H1 (cell line): ENCODE data around the gene CGN. TPM values are rescaled to one million over a fixed set of nuclear protein-coding genes. Genes with fewer than 3 reads are reported as not detected.

Experiments used
- CTCF ChIA-PET: fragments of 300-600 bp; sonication (Branson Sonifier 250); formaldehyde crosslinking; loops from one replicate; lab custom pipeline; 2021; ENCODE audit not compliant: partially characterized antibody; lab: Charles Lee
- POLR2A ChIA-PET: fragments of 300-600 bp; sonication (Branson Sonifier 250); formaldehyde crosslinking; loops from one replicate; lab custom pipeline; 2021; ENCODE audit warnings: inconsistent platforms; ENCODE audit not compliant: partially characterized antibody; lab: Charles Lee
- DNase-seq, 2 experiments: peaks; one replicate each; pipeline versions ENCODE4 v3.0.0 to v3.0.0-alpha.2; 2010 to 2022; ENCODE audit warnings: low spot score in 2 of 2, low read depth in 1 of 2, mixed read lengths in 1 of 2
- FAIRE-seq: peaks from 2 replicates; lab custom pipeline; 2011; peaks lifted over from hg19 to GRCh38; lab: Jason Lieb, UNC
- H2AFZ ChIP-seq: 2 replicates; pipeline ENCODE4 v1.8.1; 2012; ENCODE audit warnings: low read length, inconsistent platforms
- H2AK5ac ChIP-seq: 2 replicates; pipeline ENCODE4 v1.6.1; 2013; ENCODE audit warnings: low read depth, low read length
- H2BK120ac ChIP-seq: replicated peaks from 2 replicates; pipeline ENCODE3; 2013; ENCODE audit warnings: low read depth, low read length, inconsistent platforms
- H2BK12ac ChIP-seq: 2 replicates; pipeline ENCODE4 v1.6.1; 2013; ENCODE audit warnings: low read depth, low read length
- H2BK15ac ChIP-seq: 2 replicates; pipeline ENCODE4 v1.6.1; 2013; ENCODE audit warnings: low read length
- H2BK20ac ChIP-seq: 2 replicates; pipeline ENCODE4 v1.6.1; 2013; ENCODE audit warnings: low read length
- H2BK5ac ChIP-seq: 2 replicates; pipeline ENCODE4 v1.6.1; 2013; ENCODE audit warnings: low read depth, low read length
- H3K14ac ChIP-seq: 2 replicates; pipeline ENCODE4 v1.6.1; 2013; ENCODE audit warnings: inconsistent platforms; ENCODE audit not compliant: insufficient read length
- H3K18ac ChIP-seq: 2 replicates; pipeline ENCODE4 v1.6.1; 2013; ENCODE audit warnings: low read length; ENCODE audit errors: extremely low read depth
- H3K23ac ChIP-seq: 2 replicates; pipeline ENCODE4 v1.6.1; 2013; ENCODE audit warnings: inconsistent platforms; ENCODE audit not compliant: insufficient read length
- H3K23me2 ChIP-seq: 2 replicates; pipeline ENCODE4 v1.6.1; 2013; ENCODE audit warnings: low read depth, low read length
- H3K27ac ChIP-seq: 2 replicates; pipeline ENCODE4 v1.6.1; 2011; ENCODE audit warnings: low read depth, low read length, inconsistent platforms
- H3K27me3 ChIP-seq, 4 experiments: replicated peaks in 1 of 4; 1 replicate in 1 of 4; 2 replicates in 3 of 4; pipeline versions ENCODE4 v1.6.1 to v1.8.1; 2011 to 2013; ENCODE audit warnings: low read length in 3 of 4, mild to moderate bottlenecking in 3 of 4, inconsistent platforms in 2 of 4, mixed read lengths in 2 of 4, moderate library complexity in 1 of 4; ENCODE audit not compliant: control insufficient read depth in 3 of 4, insufficient read depth in 3 of 4; ENCODE audit errors: extremely low read depth in 1 of 4
- H3K36me3 ChIP-seq, 4 experiments: 2 replicates each; pipeline versions ENCODE4 v1.6.1 to v1.8.1; 2011 to 2013; ENCODE audit warnings: mild to moderate bottlenecking in 4 of 4, low read length in 3 of 4, moderate library complexity in 2 of 4, control low read depth in 1 of 4, inconsistent platforms in 1 of 4; ENCODE audit not compliant: insufficient read depth in 4 of 4, control insufficient read depth in 2 of 4
- H3K4ac ChIP-seq: replicated peaks from 2 replicates; pipeline ENCODE3; 2013; ENCODE audit warnings: low read length, low read depth, mixed read lengths, inconsistent platforms; ENCODE audit not compliant: insufficient read length
- H3K4me1 ChIP-seq, 4 experiments: replicated peaks in 1 of 4; 1 replicate in 1 of 4; 2 replicates in 3 of 4; pipeline versions ENCODE4 v1.6.1 to v1.8.1; 2011 to 2013; ENCODE audit warnings: low read length in 3 of 4, inconsistent platforms in 2 of 4, mixed read lengths in 1 of 4; ENCODE audit not compliant: insufficient read depth in 4 of 4, control insufficient read depth in 3 of 4
- H3K4me2 ChIP-seq, 2 experiments: 2 replicates each; pipeline versions ENCODE4 v1.6.1 to v1.8.1; 2011 to 2013; ENCODE audit warnings: low read depth in 2 of 2, low read length in 2 of 2, control low read depth in 1 of 2, inconsistent platforms in 1 of 2, mild to moderate bottlenecking in 1 of 2; ENCODE audit not compliant: insufficient read depth in 1 of 2
- H3K4me3 ChIP-seq, 4 experiments: fragments of 200-600, 300-600 bp in 1 of 4; sonication (generic), shearing (Covaris generic), sonication (Bioruptor Twin) in 1 of 4; 2 replicates each; pipeline versions ENCODE4 v1.5.1 to v1.8.1; 2011 to 2016; ENCODE audit warnings: low read length in 4 of 4, low read depth in 3 of 4, control low read depth in 2 of 4, inconsistent platforms in 2 of 4, mild to moderate bottlenecking in 2 of 4, mixed read lengths in 1 of 4, moderate library complexity in 1 of 4; ENCODE audit not compliant: insufficient read depth in 2 of 4; ENCODE audit errors: extremely low read depth in 1 of 4
- H3K56ac ChIP-seq: replicated peaks from 2 replicates; pipeline ENCODE3; 2013; ENCODE audit warnings: low read depth, mild to moderate bottlenecking, mixed read lengths, low read length, inconsistent platforms; ENCODE audit not compliant: insufficient read length
- H3K79me1 ChIP-seq: 2 replicates; pipeline ENCODE4 v1.6.1; 2013; ENCODE audit warnings: low read depth, low read length, control low read depth
- H3K79me2 ChIP-seq, 2 experiments: 2 replicates each; pipeline versions ENCODE4 v1.6.1 to v1.8.1; 2012 to 2013; ENCODE audit warnings: low read length in 2 of 2, mild to moderate bottlenecking in 2 of 2, inconsistent platforms in 1 of 2; ENCODE audit not compliant: insufficient read depth in 2 of 2, control insufficient read depth in 1 of 2
- H3K9ac ChIP-seq, 4 experiments: replicated peaks in 1 of 4; 1 replicate in 1 of 4; 2 replicates in 3 of 4; pipeline versions ENCODE4 v1.6.1 to v1.8.1; 2011 to 2013; ENCODE audit warnings: low read depth in 3 of 4, low read length in 3 of 4, control low read depth in 2 of 4, mild to moderate bottlenecking in 2 of 4, moderate library complexity in 2 of 4, inconsistent platforms in 1 of 4; ENCODE audit errors: extremely low read depth in 1 of 4
- H3K9me3 ChIP-seq, 2 experiments: 2 replicates each; pipeline versions ENCODE4 v1.6.1 to v1.8.1; 2012 to 2013; ENCODE audit warnings: mild to moderate bottlenecking in 2 of 2, moderate library complexity in 2 of 2, control low read depth in 1 of 2, inconsistent platforms in 1 of 2, low read depth in 1 of 2, low read length in 1 of 2, mixed read lengths in 1 of 2; ENCODE audit not compliant: insufficient read depth in 2 of 2
- H4K20me1 ChIP-seq, 2 experiments: replicated peaks in 1 of 2; 2 replicates each; pipeline versions ENCODE3 to v1.8.1; 2011 to 2013; ENCODE audit warnings: inconsistent platforms in 2 of 2, low read length in 2 of 2, mild to moderate bottlenecking in 1 of 2; ENCODE audit not compliant: insufficient read depth in 2 of 2, control insufficient read depth in 1 of 2
- H4K5ac ChIP-seq: 2 replicates; pipeline ENCODE4 v1.6.1; 2013; ENCODE audit warnings: low read length, low read depth, mixed read lengths, inconsistent platforms; ENCODE audit not compliant: insufficient read length
- H4K8ac ChIP-seq: 2 replicates; pipeline ENCODE4 v1.8.0; 2013; ENCODE audit warnings: mild to moderate bottlenecking, moderate library complexity, low read length, inconsistent platforms; ENCODE audit not compliant: insufficient read depth; ENCODE audit errors: extremely low read depth
- H4K91ac ChIP-seq: replicated peaks from 2 replicates; pipeline ENCODE3; 2013; ENCODE audit warnings: low read length, mixed read lengths, inconsistent platforms; ENCODE audit not compliant: insufficient read length
- GABPA ChIP-seq: IDR thresholded peaks from 2 replicates; pipeline ENCODE4 v1.6.1; 2011; ENCODE audit warnings: mild to moderate bottlenecking, low read length, moderate library complexity, borderline replicate concordance; ENCODE audit not compliant: insufficient read depth
- POLR2A ChIP-seq, 2 experiments: IDR thresholded peaks; 1 replicate in 1 of 2; 2 replicates in 1 of 2; pipeline ENCODE4 v1.6.1; 2011; ENCODE audit warnings: low read depth in 2 of 2, low read length in 2 of 2, mild to moderate bottlenecking in 2 of 2; ENCODE audit errors: control extremely low read depth in 1 of 2
- POLR2AphosphoS5 ChIP-seq: IDR thresholded peaks from 2 replicates; pipeline ENCODE4 v1.6.1; 2011; ENCODE audit warnings: low read depth, low read length
- RAD21 ChIP-seq, 2 experiments: IDR thresholded peaks in 1 of 2; conservative IDR thresholded peaks in 1 of 2; 2 replicates each; pipeline ENCODE4 v1.6.1; 2011; ENCODE audit warnings: low read depth in 2 of 2, low read length in 2 of 2, improper control_type of control experiment in 1 of 2, inconsistent platforms in 1 of 2, mild to moderate bottlenecking in 1 of 2, moderate library complexity in 1 of 2
- TAF1 ChIP-seq: IDR thresholded peaks from 2 replicates; pipeline ENCODE4 v1.6.1; 2011; ENCODE audit warnings: mild to moderate bottlenecking, low read depth, low read length
- ZNF274 ChIP-seq: IDR thresholded peaks from 2 replicates; pipeline ENCODE4 v1.7.0; 2012; ENCODE audit warnings: low read length, borderline replicate concordance; ENCODE audit errors: extremely low read depth
- WGBS, 2 experiments: shearing (Covaris generic) in 1 of 2; methylation state at CpG; one replicate each; pipeline versions ENCODE4 v1.1.6 to v1.1.7; 2013 to 2015; ENCODE audit warnings: low lambda C conversion rate in 2 of 2, mixed read lengths in 2 of 2, inconsistent platforms in 1 of 2, low coverage in 1 of 2, missing lambda C conversion rate in 1 of 2; ENCODE audit not compliant: insufficient replicate concordance in 2 of 2, insufficient coverage in 1 of 2, insufficient read length in 1 of 2; ENCODE audit errors: extremely low coverage in 1 of 2, missing lambda C conversion rate in 1 of 2; 5-methylcytosine and 5-hydroxymethylcytosine counted together
- polyA plus RNA-seq, 7 experiments: library from polyadenylated mRNA; depleted of rRNA in 3 of 7; stranded (reverse) in 5 of 7; unstranded in 2 of 7; fragments of >200 nt in 5 of 7; fragments of 200-250 nt in 2 of 7; gene quantifications; 1 replicate in 5 of 7; 2 replicates in 1 of 7; 4 replicates in 1 of 7; pipeline versions ENCODE4 v1.2.1 to v1.2.3, GENCODE V29; 2011 to 2013; ENCODE audit warnings: missing spikeins in 2 of 7, mixed read lengths in 2 of 7
- total RNA-seq: library from RNA; stranded (reverse); fragmentation: NEBNext Ultra II Directional; extraction: Animal tissue kit (Norgen Biotek cat#: 25700); gene quantifications from 2 replicates; pipeline ENCODE4 v1.2.1, GENCODE V29; 2021
- TF ChIP-seq, protein P1 (sequence below): IDR thresholded peaks from 2 replicates; pipeline ENCODE4 v1.6.1; 2012; ENCODE audit warnings: inconsistent platforms
- TF ChIP-seq, protein P2 (sequence below): IDR thresholded peaks from 2 replicates; pipeline ENCODE4 v1.6.1; 2011; ENCODE audit warnings: low read depth, mild to moderate bottlenecking, low read length; ENCODE audit not compliant: insufficient read depth

CGN gene
- total and polyA plus RNA-seq, 2 of the 8 experiments (the other 6 are each of a cell fraction or from before 2014, with no cell fraction given) = 15.9 to 52.7 TPM

DNA sequence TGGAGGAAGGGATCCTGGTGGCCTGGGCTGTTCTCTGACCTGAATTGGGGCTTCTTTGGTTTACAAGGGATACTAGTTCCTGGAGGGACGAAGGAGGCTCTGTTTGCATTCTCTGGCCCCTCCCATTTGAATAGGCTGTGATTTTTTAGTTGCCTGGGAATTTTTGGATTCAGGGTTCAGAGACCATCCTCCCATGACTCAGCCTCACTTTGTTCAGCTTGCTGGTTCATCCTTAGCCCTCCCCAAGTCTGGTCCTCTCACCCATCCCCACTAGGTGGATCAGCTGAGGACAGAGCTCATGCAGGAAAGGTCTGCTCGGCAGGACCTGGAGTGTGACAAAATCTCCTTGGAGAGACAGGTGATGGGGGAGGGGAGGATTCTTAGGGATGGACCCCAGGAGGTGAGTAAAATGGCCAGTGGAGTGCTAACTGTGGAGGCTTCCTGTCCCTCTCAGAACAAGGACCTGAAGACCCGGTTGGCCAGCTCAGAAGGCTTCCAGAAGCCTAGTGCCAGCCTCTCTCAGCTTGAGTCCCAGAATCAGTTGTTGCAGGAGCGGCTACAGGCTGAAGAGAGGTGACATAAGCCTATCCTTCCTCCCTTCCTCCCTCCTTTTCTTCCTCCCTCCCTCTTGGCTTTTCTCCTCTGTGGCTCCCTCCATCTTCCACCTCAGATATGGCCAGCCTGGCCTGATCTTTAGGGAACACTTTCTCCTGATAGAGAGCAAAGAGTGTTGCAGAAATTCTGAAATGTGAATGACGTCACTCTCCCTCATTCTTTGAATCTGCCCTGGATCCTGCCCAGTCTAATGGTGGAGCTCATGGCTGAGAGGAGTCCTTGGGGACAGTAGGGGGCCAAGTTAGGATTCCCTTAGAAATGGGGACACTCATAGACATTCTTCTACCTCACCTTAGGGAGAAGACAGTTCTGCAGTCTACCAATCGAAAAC lies 24.4 kb downstream of the CGN start:
- H3K14ac ChIP-seq = no peak overlapping the region
- no peak overlapping the region for H2BK120ac ChIP-seq
- 84% methylated on average over 6 of the region's 6 CpGs; no CpG with 5 or more reads in 1 of the 2 experiments for WGBS, 2 experiments
- DNase-seq (no peak), FAIRE-seq (no peak)
- H2BK20ac ChIP-seq = no peak overlapping the region
- no peak overlapping the region for H2BK5ac ChIP-seq
- no peaks in the 10 kb centered on the region for H3K27me3 ChIP-seq
- H3K79me1 ChIP-seq = no peaks in the 10 kb centered on the region; the same call in 1 of the 2 replicates
- H3K56ac ChIP-seq = no peak overlapping the region
- H3K18ac ChIP-seq = no peak overlapping the region
- no peak overlapping the region for H3K4me2 ChIP-seq
- no peaks in the 10 kb centered on the region for H4K20me1 ChIP-seq
- no peak overlapping the region for H2BK12ac ChIP-seq
- no peak overlapping the region for H4K5ac ChIP-seq
- ChIA-PET CTCF (interaction anchor here (0.6 to 8.8 kb wide), 14 partner anchors 11 to 299 kb away, joined by 3 to 54 read pairs (median 4); no protein-coding TSS in a partner anchor), POLR2A (interaction anchor here (0.7 to 18.0 kb wide), 3 partner anchors 13 to 129 kb away, joined by 3 to 283 read pairs (median 3); partner anchors contain the start of gene CGN)
- no peak overlapping the region for H3K23ac ChIP-seq
- peaks cover 18 to 42% (median 33%) of the 10 kb centered on the region in 4 experiments for H3K36me3 ChIP-seq
- H2BK15ac ChIP-seq = no peak overlapping the region
- H3K4me3 ChIP-seq = no peak overlapping the region
- H2AK5ac ChIP-seq = no peak overlapping the region
- H4K91ac ChIP-seq = no peak overlapping the region
- peaks cover 0 to 7% (median 6%) of the 10 kb centered on the region in 4 experiments; a peak in 6 of 7 replicates for H3K4me1 ChIP-seq
- H3K9me3 ChIP-seq = no peaks in the 10 kb centered on the region
- H3K23me2 ChIP-seq = peaks cover 3% of the 10 kb centered on the region; the same call in 1 of the 2 replicates
- H3K4ac ChIP-seq = no peak overlapping the region
- no peaks in the 10 kb centered on the region for H3K79me2 ChIP-seq
- H4K8ac ChIP-seq = no peak overlapping the region
- no peak overlapping the region for H2AFZ ChIP-seq
- H3K27ac ChIP-seq = no peak overlapping the region
- no peak overlapping the region; a peak in 1 of 7 replicates for H3K9ac ChIP-seq
- TF ChIP-seq, protein P1, sequence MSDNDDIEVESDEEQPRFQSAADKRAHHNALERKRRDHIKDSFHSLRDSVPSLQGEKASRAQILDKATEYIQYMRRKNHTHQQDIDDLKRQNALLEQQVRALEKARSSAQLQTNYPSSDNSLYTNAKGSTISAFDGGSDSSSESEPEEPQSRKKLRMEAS = no peak
- TF ChIP-seq, protein P2, sequence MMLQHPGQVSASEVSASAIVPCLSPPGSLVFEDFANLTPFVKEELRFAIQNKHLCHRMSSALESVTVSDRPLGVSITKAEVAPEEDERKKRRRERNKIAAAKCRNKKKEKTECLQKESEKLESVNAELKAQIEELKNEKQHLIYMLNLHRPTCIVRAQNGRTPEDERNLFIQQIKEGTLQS = no peak
- TF ChIP-seq RAD21 (IDR thresholded peaks at IDR 0.05 in 1 of 2, conservative IDR thresholded peaks at IDR 0.05 in 1 of 2; ENCODE audit: low read depth in 2 of 2, low read length in 2 of 2) = no peak
- TF ChIP-seq POLR2AphosphoS5 = no peak
- TF ChIP-seq TAF1 = no peak
- TF ChIP-seq GABPA = no peak
- no peak for TF ChIP-seq ZNF274
- TF ChIP-seq POLR2A (IDR thresholded peaks at IDR 0.05; ENCODE audit: control extremely low read depth in 1 of 2, low read depth in 2 of 2, low read length in 2 of 2) = no peak
